Naive thymus-derived CD8-positive, alpha-beta T cell (primary cell): ENCODE measurements around the gene CPNE8. TPM values are rescaled to one million over a fixed set of nuclear protein-coding genes. Genes with fewer than 3 reads are reported as not detected.

Experiments
- ATAC-seq, 2 donors: fragments of 150-1000 bp; cut with Tn5 transposase in 1 of 2; sonication (Bioruptor Pico), chemical (Tn5 transposase) in 1 of 2; 1 replicate in 1 of 2; 2 replicates in 1 of 2; pipeline ENCODE4 v1.10.0; 2021; ENCODE audit warnings: mild to moderate bottlenecking in 2 of 2, moderate library complexity in 2 of 2
- POLR2A ChIA-PET: fragments of 350-600 bp; sonication (Branson Sonifier 250); formaldehyde crosslinking; loops from one replicate; lab custom pipeline; 2021; ENCODE audit warnings: antibody characterized with exemption; lab: Charles Lee
- DNase-seq, 10 donors: peaks; one replicate each; pipeline versions ENCODE4 v3.0.0 to v3.0.0-alpha.2; 2020 to 2022
- H3K27ac Mint-ChIP-seq, 10 donors: one replicate each; pipeline ENCODE4 v1.8.0; 2020 to 2022; ENCODE audit warnings: mild to moderate bottlenecking in 10 of 10, mixed read lengths in 10 of 10, moderate library complexity in 4 of 10, inconsistent platforms in 1 of 10
- H3K27me3 Mint-ChIP-seq, 5 donors: one replicate each; pipeline ENCODE4 v1.8.0; 2021 to 2022; ENCODE audit warnings: mixed read lengths in 5 of 5
- H3K36me3 Mint-ChIP-seq, 3 donors: one replicate each; pipeline ENCODE4 v1.8.0; 2020 to 2022; ENCODE audit warnings: mixed read lengths in 3 of 3, mild to moderate bottlenecking in 2 of 3, inconsistent platforms in 1 of 3
- H3K4me1 Mint-ChIP-seq, 4 donors: one replicate each; pipeline ENCODE4 v1.8.0; 2021 to 2022; ENCODE audit warnings: mixed read lengths in 4 of 4
- H3K4me3 Mint-ChIP-seq, 10 donors: one replicate each; pipeline ENCODE4 v1.8.0; 2020 to 2022; ENCODE audit warnings: mild to moderate bottlenecking in 10 of 10, mixed read lengths in 10 of 10, moderate library complexity in 6 of 10, inconsistent platforms in 1 of 10
- H3K9me3 Mint-ChIP-seq, 9 donors: one replicate each; pipeline ENCODE4 v1.8.0; 2020 to 2022; ENCODE audit warnings: mixed read lengths in 9 of 9, mild to moderate bottlenecking in 3 of 9, inconsistent platforms in 1 of 9, moderate library complexity in 1 of 9
- polyA plus RNA-seq, 3 donors: library from polyadenylated mRNA; unstranded; fragments of 300-500 nt; fragmentation: Illumina TruSeq; gene quantifications; one replicate each; pipeline ENCODE4 v1.2.3, GENCODE V29; 2021
- total RNA-seq, 8 experiments: library from RNA in 2 of 8; stranded (reverse) in 2 of 8; gene quantifications; one replicate each; pipeline ENCODE4 v1.2.3 and lab custom pipeline; 2021 to 2026

CPNE8 gene
- total and polyA plus RNA-seq, 5 experiments from 2014 or later: 0.19 to 1.6 (median 0.80) TPM

DNA sequence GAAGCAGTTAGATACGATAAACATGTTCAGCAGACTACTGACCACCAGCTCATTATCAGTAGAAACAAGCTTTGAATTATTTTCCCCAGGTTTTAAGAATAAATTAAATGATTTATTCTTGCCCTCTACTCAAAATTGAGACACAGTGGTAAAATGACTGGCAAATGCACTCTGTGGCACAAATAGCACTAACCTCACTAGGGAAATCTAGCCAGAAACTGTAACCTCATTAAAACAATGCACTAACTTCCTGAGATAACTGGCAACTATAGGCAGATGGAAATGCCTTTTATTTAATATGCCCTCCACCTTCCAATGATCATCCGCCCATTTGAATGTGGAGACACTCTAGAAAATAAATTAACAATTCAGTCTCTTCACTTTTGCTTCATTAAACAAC is 33.2 kb downstream of the CPNE8 start:
- Mint-ChIP-seq H3K27me3 (no peaks in the 10 kb centered on the region), H3K9me3 (peaks cover 0 to 3% (median 0%) of the 10 kb centered on the region in 9 donors), H3K4me3 (no peak overlapping the region)

DNA sequence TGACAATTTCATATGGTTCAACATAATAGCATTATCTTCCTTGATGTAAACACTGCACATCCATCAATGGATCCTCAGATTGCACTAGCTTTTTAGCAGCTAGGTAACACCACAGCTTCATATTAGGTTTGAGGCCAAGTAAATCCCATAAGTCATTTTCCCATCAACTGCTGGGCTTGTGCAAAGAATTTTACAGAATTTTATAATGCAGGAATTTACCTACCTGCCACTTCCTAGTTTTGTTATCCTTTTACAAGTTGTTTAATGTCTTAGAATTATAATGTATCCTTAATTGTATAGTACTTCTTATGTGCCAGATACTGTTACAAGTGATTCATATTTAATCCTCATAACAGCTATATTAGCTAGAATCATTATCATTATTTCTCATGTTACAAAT is 36.4 kb downstream of the CPNE8 start:
- Mint-ChIP-seq H3K9me3 (peaks cover 0 to 3% (median 0%) of the 10 kb centered on the region in 9 donors), H3K27me3 (no peaks in the 10 kb centered on the region), H3K36me3 (no peaks in the 10 kb centered on the region), H3K27ac (no peak overlapping the region), H3K4me1 (no peaks in the 10 kb centered on the region), H3K4me3 (no peak overlapping the region)
- DNase-seq: no peak
- no peak for ATAC-seq
- POLR2A ChIA-PET: no interaction called here

More for the DNA sequence above, 33.2 kb downstream of the CPNE8 start:
- Mint-ChIP-seq H3K27ac (no peak overlapping the region), H3K36me3 (no peaks in the 10 kb centered on the region), H3K4me1 (no peaks in the 10 kb centered on the region)
- ATAC-seq (no peak), DNase-seq (no peak)
- POLR2A ChIA-PET: no interaction called here

- POLR2A ChIA-PET: no interaction called here
- Mint-ChIP-seq H3K36me3 (no peaks in the 10 kb centered on the region), H3K27ac (no peak overlapping the region), H3K9me3 (peaks cover 0 to 11% (median 0%) of the 10 kb centered on the region in 9 donors), H3K4me3 (no peak overlapping the region), H3K27me3 (peaks cover 0 to 4% (median 0%) of the 10 kb centered on the region in 5 donors), H3K4me1 (peaks cover 0 to 2% (median 0%) of the 10 kb centered on the region in 4 donors)
- no peak for DNase-seq
- ATAC-seq: no peak
These were observed 54.9 kb downstream of the CPNE8 start for GRCh38 chr12:38850461-38850860.

GRCh38 chr12:38847247-38847646 is 58.1 kb downstream of the CPNE8 start:
- ATAC-seq (no peak), DNase-seq (no peak)
- POLR2A ChIA-PET: no interaction called here
- H3K4me1 Mint-ChIP-seq: peaks cover 0 to 2% (median 0%) of the 10 kb centered on the region in 4 donors
- H3K4me3 Mint-ChIP-seq: no peak overlapping the region
- no peak overlapping the region for H3K27ac Mint-ChIP-seq
- peaks cover 0 to 11% (median 0%) of the 10 kb centered on the region in 9 donors for H3K9me3 Mint-ChIP-seq
- peaks cover 0 to 4% (median 0%) of the 10 kb centered on the region in 5 donors for H3K27me3 Mint-ChIP-seq
- no peaks in the 10 kb centered on the region for H3K36me3 Mint-ChIP-seq

DNA sequence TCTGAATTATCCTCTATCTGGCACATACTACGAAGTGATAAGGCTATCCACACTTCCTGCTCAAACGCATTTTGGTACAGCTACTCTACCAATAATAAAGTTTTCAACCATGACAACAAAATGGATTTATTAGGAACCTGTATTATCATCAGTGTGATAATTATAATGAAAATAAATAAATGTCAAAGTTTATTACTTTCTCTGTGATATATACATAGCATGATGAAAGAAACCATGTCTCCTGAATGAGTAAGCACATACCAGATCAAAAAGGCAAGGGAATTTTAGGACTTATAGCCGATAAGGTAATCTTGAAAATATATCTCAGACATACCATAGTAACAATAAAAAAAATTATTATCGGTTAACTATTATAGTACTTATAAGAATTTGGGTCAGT is 61.1 kb downstream of the CPNE8 start:
- no peak for ATAC-seq
- Mint-ChIP-seq H3K27ac (no peak overlapping the region), H3K27me3 (no peaks in the 10 kb centered on the region), H3K9me3 (no peaks in the 10 kb centered on the region), H3K36me3 (no peaks in the 10 kb centered on the region), H3K4me3 (no peak overlapping the region), H3K4me1 (no peaks in the 10 kb centered on the region)
- POLR2A ChIA-PET: no interaction called here
- DNase-seq: no peak

GRCh38 chr12:38838056-38838850 is 67.1 kb downstream of the CPNE8 start:
- no peaks in the 10 kb centered on the region for H3K4me1 Mint-ChIP-seq
- ATAC-seq (no peak), DNase-seq (no peak)
- H3K36me3 Mint-ChIP-seq: peaks cover 0 to 8% (median 0%) of the 10 kb centered on the region in 3 donors
- H3K27ac Mint-ChIP-seq: no peak overlapping the region
- H3K4me3 Mint-ChIP-seq: no peak overlapping the region
- POLR2A ChIA-PET: no interaction called here
- no peaks in the 10 kb centered on the region for H3K27me3 Mint-ChIP-seq
- peaks cover 0 to 16% (median 2%) of the 10 kb centered on the region in 9 donors for H3K9me3 Mint-ChIP-seq

DNA sequence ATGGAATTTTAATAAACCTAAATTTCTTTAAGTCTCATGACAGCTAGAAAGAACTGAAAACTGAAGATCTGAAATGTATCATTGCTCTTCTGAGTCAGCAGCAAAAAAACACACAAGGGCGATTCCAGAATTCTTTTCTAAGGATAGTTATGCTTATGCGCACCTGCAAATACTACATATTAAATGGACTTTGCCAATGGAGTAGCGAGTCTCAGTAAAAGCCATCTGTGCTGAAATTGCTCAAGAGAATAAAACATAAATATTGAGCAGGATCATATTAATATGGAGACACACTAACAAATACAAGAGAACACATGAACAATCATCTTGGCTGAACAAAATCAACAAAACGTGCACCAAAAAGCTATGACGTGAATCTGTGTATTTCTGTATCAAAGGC is 73.7 kb downstream of the CPNE8 start:
- H3K4me3 Mint-ChIP-seq: no peak overlapping the region
- no peaks in the 10 kb centered on the region for H3K4me1 Mint-ChIP-seq
- ATAC-seq (no peak), DNase-seq (no peak)
- H3K9me3 Mint-ChIP-seq: peaks cover 0 to 23% (median 2%) of the 10 kb centered on the region in 9 donors
- no peaks in the 10 kb centered on the region for H3K27me3 Mint-ChIP-seq
- POLR2A ChIA-PET: no interaction called here
- H3K36me3 Mint-ChIP-seq: peaks cover 0 to 8% (median 0%) of the 10 kb centered on the region in 3 donors
- no peak overlapping the region for H3K27ac Mint-ChIP-seq

- Mint-ChIP-seq H3K9me3 (peaks cover 0 to 3% (median 0%) of the 10 kb centered on the region in 9 donors), H3K36me3 (no peaks in the 10 kb centered on the region), H3K27me3 (no peaks in the 10 kb centered on the region), H3K27ac (no peak overlapping the region), H3K4me1 (no peaks in the 10 kb centered on the region), H3K4me3 (no peak overlapping the region)
- no peak for DNase-seq
- ATAC-seq: no peak
- POLR2A ChIA-PET: no interaction called here
These were observed 80.4 kb downstream of the CPNE8 start for GRCh38 chr12:38825006-38825405.

GRCh38 chr12:38823738-38824137 is 81.7 kb downstream of the CPNE8 start:
- POLR2A ChIA-PET: no interaction called here
- peaks cover 0 to 3% (median 0%) of the 10 kb centered on the region in 9 donors for H3K9me3 Mint-ChIP-seq
- ATAC-seq: no peak
- no peak overlapping the region for H3K4me3 Mint-ChIP-seq
- no peaks in the 10 kb centered on the region for H3K27me3 Mint-ChIP-seq
- H3K27ac Mint-ChIP-seq: no peak overlapping the region
- no peaks in the 10 kb centered on the region for H3K36me3 Mint-ChIP-seq
- H3K4me1 Mint-ChIP-seq: no peaks in the 10 kb centered on the region
- no peak for DNase-seq

GRCh38 chr12:38823314-38823713 is 82.1 kb downstream of the CPNE8 start:
- ATAC-seq (no peak), DNase-seq (no peak)
- H3K27ac Mint-ChIP-seq: no peak overlapping the region
- H3K4me1 Mint-ChIP-seq: no peaks in the 10 kb centered on the region
- H3K36me3 Mint-ChIP-seq: no peaks in the 10 kb centered on the region
- H3K9me3 Mint-ChIP-seq: peaks cover 0 to 3% (median 0%) of the 10 kb centered on the region in 9 donors
- H3K4me3 Mint-ChIP-seq: no peak overlapping the region
- H3K27me3 Mint-ChIP-seq: no peaks in the 10 kb centered on the region
- POLR2A ChIA-PET: no interaction called here

- ATAC-seq: no peak
- H3K36me3 Mint-ChIP-seq: no peaks in the 10 kb centered on the region
- H3K27ac Mint-ChIP-seq: no peak overlapping the region
- H3K27me3 Mint-ChIP-seq: peaks cover 0 to 2% (median 0%) of the 10 kb centered on the region in 5 donors
- H3K4me3 Mint-ChIP-seq: no peak overlapping the region
- POLR2A ChIA-PET: no interaction called here
- no peak for DNase-seq
- peaks cover 0 to 5% (median 0%) of the 10 kb centered on the region in 9 donors for H3K9me3 Mint-ChIP-seq
- peaks cover 0 to 3% (median 0%) of the 10 kb centered on the region in 4 donors for H3K4me1 Mint-ChIP-seq
These were observed 87.4 kb downstream of the CPNE8 start for GRCh38 chr12:38817942-38818341.

DNA sequence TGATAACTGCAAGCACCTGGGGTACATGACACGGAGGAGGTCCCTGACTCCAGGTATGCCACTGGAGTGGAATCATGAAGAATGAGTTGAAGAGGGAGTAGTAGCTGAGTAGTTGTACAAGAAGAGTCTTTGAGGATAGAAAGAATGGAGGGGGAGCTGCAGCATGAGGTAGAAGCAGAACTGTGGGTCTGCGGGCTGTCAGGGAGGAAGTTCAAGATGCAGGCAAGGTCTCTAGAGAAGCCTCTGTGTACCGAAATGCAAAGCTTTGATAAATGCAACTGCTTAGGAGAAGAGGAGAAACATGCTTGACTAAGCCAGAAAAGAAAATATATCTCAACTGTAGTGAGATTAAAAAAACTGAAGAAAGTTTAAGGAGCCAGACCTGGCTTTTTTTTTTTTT is 91.5 kb downstream of the CPNE8 start:
- H3K4me1 Mint-ChIP-seq: peaks cover 0 to 3% (median 0%) of the 10 kb centered on the region in 4 donors
- POLR2A ChIA-PET: interaction anchor here (0.7 kb wide), 1 partner anchor 13 kb away, joined by 4 read pairs; no protein-coding TSS in a partner anchor
- no peak overlapping the region for H3K27ac Mint-ChIP-seq
- peaks cover 0 to 2% (median 0%) of the 10 kb centered on the region in 5 donors for H3K27me3 Mint-ChIP-seq
- H3K9me3 Mint-ChIP-seq: peaks cover 0 to 25% (median 5%) of the 10 kb centered on the region in 9 donors
- ATAC-seq (no peak), DNase-seq (no peak)
- H3K36me3 Mint-ChIP-seq: no peaks in the 10 kb centered on the region
- H3K4me3 Mint-ChIP-seq: no peak overlapping the region

GRCh38 chr12:38811814-38812356 is 93.5 kb downstream of the CPNE8 start:
- Mint-ChIP-seq H3K4me1 (peaks cover 0 to 3% (median 0%) of the 10 kb centered on the region in 4 donors), H3K27me3 (no peaks in the 10 kb centered on the region), H3K9me3 (peaks cover 0 to 25% (median 10%) of the 10 kb centered on the region in 9 donors), H3K36me3 (no peaks in the 10 kb centered on the region), H3K4me3 (no peak overlapping the region), H3K27ac (no peak overlapping the region)
- ATAC-seq (no peak), DNase-seq (no peak)
- POLR2A ChIA-PET: no interaction called here
